ENCODE data around the gene CLIC5. TPM values are rescaled to one million over a fixed set of nuclear protein-coding genes. Genes with fewer than 3 reads are reported as not detected.
A peak's percentile ranks its signal among the peaks of the same experiment; 100 is the strongest.

The CLIC5 gene
- total RNA-seq, 1 donor from 2014 or later, result not detected

DNA sequence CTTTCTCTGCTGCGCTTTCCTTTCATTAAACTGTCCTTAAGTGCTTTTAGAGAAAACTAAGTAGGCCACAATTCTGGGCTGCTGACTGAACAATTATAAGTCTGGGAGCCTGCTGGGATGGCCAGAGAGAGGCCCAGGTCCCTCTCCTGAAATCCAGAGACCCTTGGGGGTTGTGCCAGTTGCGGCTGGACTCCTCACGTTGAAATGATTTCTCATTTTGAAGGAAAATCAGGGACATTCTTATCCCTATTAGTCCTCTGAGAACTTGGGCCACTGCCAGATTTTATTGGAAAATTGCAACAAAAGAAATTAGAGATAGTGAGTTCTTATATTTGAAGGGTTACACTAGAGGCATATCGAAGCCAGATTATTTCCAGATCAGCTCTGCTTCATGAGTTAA is 145.1 kb downstream of the CLIC5 start:
- Histone ChIP-seq H3K4me3 (ENCODE audit: low read depth, low read length) (no peak overlapping the region), H3K27me3 (ENCODE audit: control insufficient read depth, insufficient read depth, low read length) (no peaks in the 10 kb centered on the region), H3K36me3 (ENCODE audit: control insufficient read depth, insufficient read depth, low read length) (no peaks in the 10 kb centered on the region)
- no peak for DNase-seq (ENCODE audit: low read depth)
- TF ChIP-seq CTCF (IDR thresholded peaks at IDR 0.05; ENCODE audit: insufficient read depth, low read length, severe bottlenecking), result no peak
- FAIRE-seq, result no peak

DNA sequence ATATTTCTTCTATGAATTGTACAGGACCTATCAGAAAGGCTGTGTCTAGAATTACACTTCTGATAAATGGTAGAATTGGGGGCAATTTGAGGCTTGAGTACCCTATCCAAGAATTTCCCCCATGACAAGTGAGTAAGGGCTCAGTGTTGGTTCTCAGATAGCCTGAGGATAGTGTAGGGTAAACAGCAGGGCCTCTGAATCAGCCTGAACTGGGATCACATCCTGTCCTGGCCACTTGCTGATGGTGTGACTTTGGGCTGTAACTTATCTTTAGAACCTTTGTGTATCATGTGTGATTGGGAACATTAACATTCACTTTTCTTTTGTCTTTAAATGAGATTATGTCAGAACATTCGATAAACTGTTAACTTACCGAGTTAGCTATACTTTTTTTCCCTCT is 151.0 kb downstream of the CLIC5 start:
- FAIRE-seq, result no peak
- DNase-seq (ENCODE audit: low read depth), result peak; percentile 70
- no peak overlapping the region for H3K4me3 ChIP-seq (ENCODE audit: low read depth, low read length)
- no peaks in the 10 kb centered on the region for H3K36me3 ChIP-seq (ENCODE audit: control insufficient read depth, insufficient read depth, low read length)
- TF ChIP-seq CTCF (IDR thresholded peaks at IDR 0.05; ENCODE audit: insufficient read depth, low read length, severe bottlenecking), result no peak
- no peaks in the 10 kb centered on the region for H3K27me3 ChIP-seq (ENCODE audit: control insufficient read depth, insufficient read depth, low read length)

DNA sequence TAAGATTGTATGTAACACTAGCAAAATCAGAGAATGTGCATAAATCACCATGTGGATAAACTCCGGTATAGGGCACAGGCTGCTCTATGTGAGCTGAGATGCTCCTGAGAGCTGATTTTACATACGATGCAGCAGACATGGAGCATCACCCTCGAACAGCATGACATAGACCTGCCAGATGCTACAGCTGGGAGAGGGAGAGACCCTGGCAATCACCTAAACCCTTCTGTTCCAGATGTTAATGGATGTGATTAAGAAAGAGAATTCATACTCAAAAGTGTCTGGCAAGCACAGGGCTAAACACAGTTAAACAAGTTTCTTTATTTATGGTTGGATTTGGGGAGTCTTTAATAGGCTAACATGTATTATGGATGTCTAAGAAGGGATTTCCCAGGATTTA is 157.0 kb downstream of the CLIC5 start:
- Histone ChIP-seq H3K27me3 (ENCODE audit: control insufficient read depth, insufficient read depth, low read length) (no peaks in the 10 kb centered on the region), H3K4me3 (ENCODE audit: low read depth, low read length) (no peak overlapping the region), H3K36me3 (ENCODE audit: control insufficient read depth, insufficient read depth, low read length) (no peaks in the 10 kb centered on the region)
- no peak for DNase-seq (ENCODE audit: low read depth)
- no peak for TF ChIP-seq CTCF (IDR thresholded peaks at IDR 0.05; ENCODE audit: insufficient read depth, low read length, severe bottlenecking)
- no peak for FAIRE-seq

GRCh38 chr6:45857827-45858226 is 157.8 kb downstream of the CLIC5 start:
- FAIRE-seq, result no peak
- DNase-seq (ENCODE audit: low read depth), result no peak
- Histone ChIP-seq H3K4me3 (ENCODE audit: low read depth, low read length) (no peak overlapping the region), H3K27me3 (ENCODE audit: control insufficient read depth, insufficient read depth, low read length) (no peaks in the 10 kb centered on the region), H3K36me3 (ENCODE audit: control insufficient read depth, insufficient read depth, low read length) (no peaks in the 10 kb centered on the region)
- no peak for TF ChIP-seq CTCF (IDR thresholded peaks at IDR 0.05; ENCODE audit: insufficient read depth, low read length, severe bottlenecking)

DNA sequence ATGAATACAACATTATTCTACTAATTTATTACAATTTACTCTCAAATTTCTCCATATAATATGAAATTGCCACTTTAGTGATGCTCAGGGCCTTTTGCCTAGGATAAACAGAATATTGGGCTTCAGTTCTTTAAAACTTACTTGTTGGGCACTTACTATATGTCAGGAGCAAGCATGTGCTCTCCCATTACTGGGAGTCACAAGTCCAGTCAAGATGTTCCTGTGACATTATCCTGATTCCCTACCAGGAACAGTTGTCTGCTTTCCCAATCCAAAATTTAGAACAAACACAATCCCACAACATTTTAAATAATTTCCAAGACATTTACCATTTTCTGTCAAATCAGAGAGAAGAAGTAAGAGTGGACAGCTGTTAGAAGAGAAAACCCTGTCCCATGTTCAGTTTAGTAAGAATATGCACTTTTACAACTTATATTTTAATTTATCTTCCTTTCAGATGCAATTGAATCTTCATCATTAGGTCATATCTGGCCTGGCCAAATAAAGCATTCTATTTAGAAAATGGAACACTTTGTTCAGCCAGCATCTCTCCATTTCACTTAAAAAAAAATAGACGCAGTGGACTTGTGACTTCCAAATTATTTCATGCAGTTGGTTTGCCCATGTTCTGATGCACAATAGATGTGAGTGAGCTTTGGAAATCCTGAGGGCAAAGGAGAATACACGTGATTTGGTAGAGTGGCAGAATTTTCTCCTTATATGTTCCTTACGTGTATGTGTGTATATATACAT is 159.8 kb downstream of the CLIC5 start:
- FAIRE-seq (no peak), DNase-seq (ENCODE audit: low read depth) (no peak)
- Histone ChIP-seq H3K4me3 (ENCODE audit: low read depth, low read length) (no peak overlapping the region), H3K27me3 (ENCODE audit: control insufficient read depth, insufficient read depth, low read length) (no peaks in the 10 kb centered on the region), H3K36me3 (ENCODE audit: control insufficient read depth, insufficient read depth, low read length) (no peaks in the 10 kb centered on the region)
- no peak for TF ChIP-seq CTCF (IDR thresholded peaks at IDR 0.05; ENCODE audit: insufficient read depth, low read length, severe bottlenecking)
